PFSK-1 (cell line): ENCODE results near the gene TMEM190.

ENCODE experiments used
- FOXP2 ChIP-seq: optimal IDR thresholded peaks from 2 replicates; pipeline ENCODE3; 2011; ENCODE audit warnings: borderline replicate concordance, control low read depth, inconsistent platforms; ENCODE audit not compliant: insufficient read depth; ENCODE audit errors: extremely low read length, extremely low read depth
- POLR2AphosphoS5 ChIP-seq: IDR thresholded peaks from 2 replicates; pipeline ENCODE4 v1.6.1; 2012; ENCODE audit warnings: low read depth, mild to moderate bottlenecking, control low read depth, low read length, moderate library complexity
- SIN3A ChIP-seq: IDR thresholded peaks from 2 replicates; pipeline ENCODE4 v1.6.1; 2012; ENCODE audit warnings: mild to moderate bottlenecking, low read length, moderate library complexity, borderline replicate concordance; ENCODE audit not compliant: insufficient read depth
- TAF1 ChIP-seq: IDR thresholded peaks from 2 replicates; pipeline ENCODE4 v1.6.1; 2012; ENCODE audit warnings: low read length, control low read depth, borderline replicate concordance; ENCODE audit not compliant: insufficient read depth
- TF ChIP-seq, protein P1 (sequence below), 2 experiments: IDR thresholded peaks; 2 replicates each; pipeline versions ENCODE4 v1.6.1 to v1.8.0; 2011 to 2012; ENCODE audit warnings: low read depth in 2 of 2, low read length in 2 of 2, control low read depth in 1 of 2, inconsistent platforms in 1 of 2, mild to moderate bottlenecking in 1 of 2, moderate library complexity in 1 of 2; ENCODE audit not compliant: insufficient read depth in 1 of 2

Gene TMEM190

DNA sequence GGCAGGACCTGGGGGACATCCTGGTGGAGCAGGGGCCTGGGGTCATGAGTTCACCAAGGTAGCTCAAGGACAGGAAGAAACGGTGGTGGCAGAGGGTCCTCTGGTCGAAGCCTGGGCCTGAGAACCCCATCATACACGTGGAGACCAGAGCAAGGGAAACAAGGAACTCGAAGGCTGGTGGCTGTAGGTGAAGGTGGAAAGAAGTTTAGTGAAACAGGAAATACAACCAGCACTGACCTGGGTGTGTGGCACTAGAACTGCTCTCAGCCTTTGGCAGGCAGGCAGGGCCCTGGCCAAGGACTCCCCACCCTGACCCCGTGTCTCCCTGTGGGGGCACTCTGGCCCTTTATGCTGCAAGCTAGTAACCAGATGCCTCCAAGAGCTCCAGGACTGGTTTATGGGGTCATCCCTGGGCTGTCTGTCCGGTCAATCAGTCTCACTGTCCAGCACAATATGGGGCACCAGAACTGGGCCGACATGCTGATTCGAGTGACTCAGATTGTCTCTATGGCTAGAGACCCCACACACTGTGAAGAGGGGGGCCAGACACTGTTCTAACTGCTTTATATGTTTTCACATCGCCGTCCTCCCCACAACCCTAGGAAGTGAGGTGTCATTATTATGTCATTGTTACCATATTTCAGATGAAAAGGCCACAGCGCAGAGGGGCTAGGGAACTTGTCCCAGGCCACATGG is 25.9 kb upstream of the TMEM190 start:
- no peak for TF ChIP-seq TAF1
- no peak for TF ChIP-seq FOXP2
- TF ChIP-seq SIN3A = no peak
- TF ChIP-seq POLR2AphosphoS5 = no peak
- TF ChIP-seq, protein P1, sequence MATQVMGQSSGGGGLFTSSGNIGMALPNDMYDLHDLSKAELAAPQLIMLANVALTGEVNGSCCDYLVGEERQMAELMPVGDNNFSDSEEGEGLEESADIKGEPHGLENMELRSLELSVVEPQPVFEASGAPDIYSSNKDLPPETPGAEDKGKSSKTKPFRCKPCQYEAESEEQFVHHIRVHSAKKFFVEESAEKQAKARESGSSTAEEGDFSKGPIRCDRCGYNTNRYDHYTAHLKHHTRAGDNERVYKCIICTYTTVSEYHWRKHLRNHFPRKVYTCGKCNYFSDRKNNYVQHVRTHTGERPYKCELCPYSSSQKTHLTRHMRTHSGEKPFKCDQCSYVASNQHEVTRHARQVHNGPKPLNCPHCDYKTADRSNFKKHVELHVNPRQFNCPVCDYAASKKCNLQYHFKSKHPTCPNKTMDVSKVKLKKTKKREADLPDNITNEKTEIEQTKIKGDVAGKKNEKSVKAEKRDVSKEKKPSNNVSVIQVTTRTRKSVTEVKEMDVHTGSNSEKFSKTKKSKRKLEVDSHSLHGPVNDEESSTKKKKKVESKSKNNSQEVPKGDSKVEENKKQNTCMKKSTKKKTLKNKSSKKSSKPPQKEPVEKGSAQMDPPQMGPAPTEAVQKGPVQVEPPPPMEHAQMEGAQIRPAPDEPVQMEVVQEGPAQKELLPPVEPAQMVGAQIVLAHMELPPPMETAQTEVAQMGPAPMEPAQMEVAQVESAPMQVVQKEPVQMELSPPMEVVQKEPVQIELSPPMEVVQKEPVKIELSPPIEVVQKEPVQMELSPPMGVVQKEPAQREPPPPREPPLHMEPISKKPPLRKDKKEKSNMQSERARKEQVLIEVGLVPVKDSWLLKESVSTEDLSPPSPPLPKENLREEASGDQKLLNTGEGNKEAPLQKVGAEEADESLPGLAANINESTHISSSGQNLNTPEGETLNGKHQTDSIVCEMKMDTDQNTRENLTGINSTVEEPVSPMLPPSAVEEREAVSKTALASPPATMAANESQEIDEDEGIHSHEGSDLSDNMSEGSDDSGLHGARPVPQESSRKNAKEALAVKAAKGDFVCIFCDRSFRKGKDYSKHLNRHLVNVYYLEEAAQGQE (IDR thresholded peaks at IDR 0.05; ENCODE audit: insufficient read depth in 1 of 2, low read depth in 2 of 2, low read length in 2 of 2) = no peak

- TF ChIP-seq TAF1 (no peak), POLR2AphosphoS5 (no peak), SIN3A (no peak), FOXP2 (no peak)
- TF ChIP-seq, protein P1 (IDR thresholded peaks at IDR 0.05; ENCODE audit: insufficient read depth in 1 of 2, low read depth in 2 of 2, low read length in 2 of 2) = no peak
These were observed 24.6 kb upstream of the TMEM190 start for GRCh38 chr19:55352040-55352439.

- TF ChIP-seq POLR2AphosphoS5 = no peak
These were observed 24.0 kb upstream of the TMEM190 start for GRCh38 chr19:55352549-55353145.

DNA sequence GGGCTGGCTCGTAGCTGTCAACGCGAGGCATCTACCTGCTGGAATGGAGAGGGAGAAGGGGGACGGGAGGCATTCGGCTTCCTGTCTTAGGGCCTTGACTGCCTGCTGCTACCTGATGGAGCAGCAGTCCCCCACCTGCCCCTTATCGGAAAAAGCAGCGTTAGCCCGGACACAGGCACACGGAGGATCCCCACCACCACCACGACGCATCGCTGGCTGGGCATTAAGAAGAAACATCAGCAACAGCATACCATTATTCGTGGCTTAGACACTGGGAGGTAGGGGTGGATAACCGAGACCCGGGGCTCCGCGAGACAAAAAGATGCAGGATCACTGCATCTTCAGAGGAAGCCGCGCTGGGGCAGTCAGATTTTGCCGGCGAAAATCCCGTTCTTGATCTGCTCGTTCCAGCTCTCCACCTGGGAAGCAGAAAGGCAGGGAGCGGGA is 23.2 kb upstream of the TMEM190 start:
- no peak for TF ChIP-seq FOXP2
- TF ChIP-seq SIN3A = no peak
- TF ChIP-seq POLR2AphosphoS5 = no peak
- no peak for TF ChIP-seq TAF1
- TF ChIP-seq, protein P1 (IDR thresholded peaks at IDR 0.05; ENCODE audit: insufficient read depth in 1 of 2, low read depth in 2 of 2, low read length in 2 of 2) = no peak

DNA sequence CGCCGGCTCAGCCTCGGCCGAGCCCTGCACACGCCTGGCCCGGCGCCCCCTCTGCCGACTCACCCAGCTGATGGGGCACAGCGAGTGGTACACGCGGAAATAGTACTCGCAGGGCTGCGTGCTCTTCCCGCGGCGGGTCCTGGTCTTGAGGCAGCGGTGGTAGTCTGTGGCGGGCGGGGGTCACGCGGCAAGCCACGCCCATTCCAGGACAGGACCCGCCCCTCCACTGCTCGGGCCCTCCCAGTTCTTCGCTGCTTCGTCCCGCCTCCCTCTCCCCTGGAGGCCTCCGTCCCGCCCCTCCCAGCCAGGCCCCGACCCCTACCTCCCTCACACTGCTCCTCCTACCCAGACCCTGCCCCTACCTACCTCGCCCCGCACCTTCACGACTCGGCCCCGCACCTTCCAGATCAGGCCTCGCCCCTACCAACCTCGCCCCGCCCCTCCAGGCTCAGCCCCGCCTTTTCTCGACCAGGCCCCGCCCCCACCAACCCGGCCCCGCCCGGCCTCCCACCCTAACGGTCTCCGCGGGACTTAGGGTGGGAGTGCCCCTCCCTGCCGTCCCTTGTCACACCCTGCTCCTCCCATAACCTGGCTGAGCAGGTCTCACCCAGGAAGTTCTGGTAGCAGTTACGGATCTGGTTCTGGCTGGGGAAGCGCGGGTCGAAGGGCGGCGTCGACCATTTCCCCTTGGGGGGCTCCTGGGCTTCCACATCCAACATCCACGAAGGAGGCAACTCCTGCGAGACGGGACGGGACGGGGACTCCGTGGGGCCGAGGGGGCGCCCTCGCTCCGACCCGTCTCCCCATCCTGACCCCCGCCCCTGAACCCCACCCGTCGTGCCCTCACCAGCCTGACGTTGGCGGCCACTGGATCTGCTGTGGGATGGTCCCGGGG is 22.6 kb upstream of the TMEM190 start:
- no peak for TF ChIP-seq FOXP2
- TF ChIP-seq, protein P1 (IDR thresholded peaks at IDR 0.05; ENCODE audit: insufficient read depth in 1 of 2, low read depth in 2 of 2, low read length in 2 of 2) = no peak
- TF ChIP-seq POLR2AphosphoS5 = no peak
- TF ChIP-seq SIN3A = no peak
- TF ChIP-seq TAF1 = no peak
